HEK293T (cell line): ENCODE measurements around the gene RBPMS2.

ENCODE experiments used
- CTCF ChIA-PET: fragments of 350-600 bp; formaldehyde crosslinking; extraction: SDS; loops from one replicate; lab custom pipeline; 2021; ENCODE audit warnings: antibody characterized with exemption, inconsistent platforms; lab: Yijun Ruan, JAX
- POLR2A ChIA-PET: fragments of 350-600 bp; formaldehyde crosslinking; extraction: SDS; loops from one replicate; lab custom pipeline; 2020; ENCODE audit warnings: antibody characterized with exemption, inconsistent platforms; lab: Yijun Ruan, JAX
- DNase-seq: peaks from one replicate; pipeline ENCODE4 v3.0.0; 2012; ENCODE audit warnings: mixed read lengths; ENCODE audit errors: extremely low spot score
- ARNT ChIP-seq: fragments of 450-650 bp; IDR thresholded peaks from 2 replicates; pipeline ENCODE4 v1.6.1; 2017; ENCODE audit warnings: mild to moderate bottlenecking
- BHLHE40 ChIP-seq: fragments of 450-650 bp; IDR thresholded peaks from 2 replicates; pipeline ENCODE4 v1.6.1; 2016; ENCODE audit warnings: mild to moderate bottlenecking, moderate library complexity, borderline replicate concordance
- CTBP1 ChIP-seq: fragments of 450-650 bp; IDR thresholded peaks from 2 replicates; pipeline ENCODE4 v1.6.1; 2016; ENCODE audit warnings: borderline replicate concordance
- ELF4 ChIP-seq: fragments of 450-650 bp; IDR thresholded peaks from 2 replicates; pipeline ENCODE4 v1.6.1; 2017; ENCODE audit warnings: antibody characterized with exemption
- FOXA1 ChIP-seq: fragments of 450-650 bp; IDR thresholded peaks from 2 replicates; pipeline ENCODE4 v1.6.1; 2016; ENCODE audit warnings: mild to moderate bottlenecking
- FOXK2 ChIP-seq: fragments of 450-650 bp; IDR thresholded peaks from 2 replicates; pipeline ENCODE4 v1.6.1; 2016; ENCODE audit warnings: mild to moderate bottlenecking
- FOXM1 ChIP-seq: fragments of 450-650 bp; IDR thresholded peaks from 2 replicates; pipeline ENCODE4 v1.6.1; 2017; ENCODE audit warnings: mild to moderate bottlenecking, borderline replicate concordance
- HDGF ChIP-seq: fragments of 450-650 bp; IDR thresholded peaks from 2 replicates; pipeline ENCODE4 v1.6.1; 2017; ENCODE audit warnings: antibody characterized with exemption, borderline replicate concordance
- L3MBTL2 ChIP-seq: fragments of 450-650 bp; conservative IDR thresholded peaks from 2 replicates; pipeline ENCODE4 v1.6.1; 2016; ENCODE audit warnings: mild to moderate bottlenecking
- LEF1 ChIP-seq: fragments of 450-650 bp; IDR thresholded peaks from 2 replicates; pipeline ENCODE4 v1.6.1; 2017; ENCODE audit warnings: mild to moderate bottlenecking, borderline replicate concordance
- NFRKB ChIP-seq: fragments of 450-650 bp; IDR thresholded peaks from 2 replicates; pipeline ENCODE4 v1.6.1; 2016; ENCODE audit warnings: mild to moderate bottlenecking, moderate library complexity
- PKNOX1 ChIP-seq: fragments of 450-650 bp; IDR thresholded peaks from 2 replicates; pipeline ENCODE4 v1.6.1; 2016
- SP1 ChIP-seq: fragments of 450-650 bp; IDR thresholded peaks from 2 replicates; pipeline ENCODE4 v1.6.1; 2017
- SUZ12 ChIP-seq: fragments of 450-650 bp; IDR thresholded peaks from 2 replicates; pipeline ENCODE4 v1.6.1; 2016; ENCODE audit warnings: mild to moderate bottlenecking
- TARDBP ChIP-seq: fragments of 450-650 bp; IDR thresholded peaks from 2 replicates; pipeline ENCODE4 v1.6.1; 2016
- ZNF384 ChIP-seq: fragments of 450-650 bp; IDR thresholded peaks from 2 replicates; pipeline ENCODE4 v1.6.1; 2016

The RBPMS2 gene

GRCh38 chr15:64699751-64700388, 75.5 kb downstream of the RBPMS2 start:
- peak; percentile 34 for DNase-seq
- ChIA-PET POLR2A (interaction anchor here (1.2 to 1.3 kb wide), 2 partner anchors 10 to 17 kb away, joined by 3 to 6 read pairs; no protein-coding TSS in a partner anchor), CTCF (interaction anchor here (1.2 to 2.4 kb wide), 2 partner anchors 9 to 13 kb away, joined by 3 to 8 read pairs; no protein-coding TSS in a partner anchor)
- TF ChIP-seq ARNT (no peak), CTBP1 (no peak), PKNOX1 (peak; percentile 76), L3MBTL2 (no peak), NFRKB (no peak), LEF1 (no peak)

- ChIA-PET POLR2A (no interaction called here), CTCF (interaction anchor here (1.4 to 2.4 kb wide), 2 partner anchors 12 to 29 kb away, joined by 4 to 8 read pairs; no protein-coding TSS in a partner anchor)
- TF ChIP-seq HDGF (no peak), FOXA1 (no peak), ELF4 (no peak), SP1 (no peak), FOXM1 (no peak), ZNF384 (no peak), LEF1 (no peak), L3MBTL2 (no peak), SUZ12 (no peak), FOXK2 (no peak), ARNT (no peak), NFRKB (no peak), PKNOX1 (no peak), BHLHE40 (no peak), TARDBP (no peak), CTBP1 (no peak)
- no peak for DNase-seq
Measured at GRCh38 chr15:64698823-64699222, 76.6 kb downstream of the RBPMS2 start.

GRCh38 chr15:64697911-64698369, 77.4 kb downstream of the RBPMS2 start:
- POLR2A ChIA-PET: interaction anchor here (1.3 kb wide), 1 partner anchor 30 kb away, joined by 3 read pairs; no protein-coding TSS in a partner anchor
- TF ChIP-seq ZNF384 (no peak), SP1 (no peak), FOXM1 (no peak), FOXK2 (no peak)
- DNase-seq: no peak
- CTCF ChIA-PET: interaction anchor here (0.6 to 2.4 kb wide), 4 partner anchors 11 to 31 kb away, joined by 3 to 8 read pairs (median 5); no protein-coding TSS in a partner anchor

- POLR2A ChIA-PET: no interaction called here
- no peak for DNase-seq
- CTCF ChIA-PET: no interaction called here
- TF ChIP-seq NFRKB (no peak), FOXM1 (no peak), SP1 (no peak), SUZ12 (no peak), BHLHE40 (no peak), CTBP1 (no peak), LEF1 (no peak), HDGF (no peak), ELF4 (no peak), FOXA1 (no peak), PKNOX1 (no peak), L3MBTL2 (no peak), FOXK2 (no peak), ARNT (no peak), ZNF384 (no peak), TARDBP (no peak)
Measured at GRCh38 chr15:64696481-64696880, 78.9 kb downstream of the RBPMS2 start.

GRCh38 chr15:64695561-64695992, 79.8 kb downstream of the RBPMS2 start:
- no peak for DNase-seq
- ChIA-PET CTCF (no interaction called here), POLR2A (no interaction called here)

GRCh38 chr15:64694816-64695215, 80.6 kb downstream of the RBPMS2 start:
- TF ChIP-seq NFRKB: no peak
- no peak for TF ChIP-seq FOXM1
- no peak for TF ChIP-seq FOXA1
- no peak for TF ChIP-seq HDGF
- TF ChIP-seq SUZ12: no peak
- no peak for TF ChIP-seq TARDBP
- TF ChIP-seq ARNT: no peak
- ChIA-PET POLR2A (no interaction called here), CTCF (no interaction called here)
- no peak for DNase-seq

More at GRCh38 chr15:64695561-64695992, 79.8 kb downstream of the RBPMS2 start:
- TF ChIP-seq ELF4 (no peak), FOXK2 (no peak), HDGF (no peak), SP1 (no peak), CTBP1 (no peak), NFRKB (no peak), FOXA1 (no peak)
